OCI-LY1 (cell line): ENCODE data around the gene GNAS-AS1.

ENCODE experiments used
- CTCF ChIP-seq: fragments of 200-600 bp; sonication (generic), shearing (Covaris generic); IDR thresholded peaks from 2 replicates; pipeline ENCODE4 v1.5.1; 2017; ENCODE audit warnings: mild to moderate bottlenecking, antibody characterized with exemption, low read length, moderate library complexity, mixed read lengths
- EZH2 ChIP-seq: fragments of 200-600 bp; sonication (generic), shearing (Covaris generic); IDR thresholded peaks from 2 replicates; pipeline ENCODE4 v1.8.0; 2017; ENCODE audit warnings: borderline replicate concordance, mixed run types, mild to moderate bottlenecking, antibody characterized with exemption, low read length, moderate library complexity, mixed read lengths

GRCh38 chr20:58794510-58795180 lies 56.1 kb downstream of the GNAS-AS1 start:
- no peak for TF ChIP-seq EZH2
- no peak for TF ChIP-seq CTCF
